IPS-20b (cell line): ENCODE data around the gene FAAH.

Source experiments
- H3K27ac ChIP-seq: one replicate; pipeline ENCODE4 v1.5.1; 2013; ENCODE audit warnings: low read length
- H3K27me3 ChIP-seq: 2 replicates; pipeline ENCODE4 v1.6.1; 2013; ENCODE audit warnings: mild to moderate bottlenecking, low read length, inconsistent platforms; ENCODE audit not compliant: insufficient read depth
- H3K36me3 ChIP-seq: 2 replicates; pipeline ENCODE4 v1.6.1; 2013; ENCODE audit warnings: low read depth, mild to moderate bottlenecking, inconsistent platforms, low read length, moderate library complexity; ENCODE audit not compliant: insufficient read depth
- H3K4me1 ChIP-seq: 2 replicates; pipeline ENCODE4 v1.6.1; 2013; ENCODE audit warnings: mild to moderate bottlenecking, control low read depth, inconsistent platforms, low read length, moderate library complexity; ENCODE audit not compliant: insufficient read depth
- H3K4me3 ChIP-seq: 2 replicates; pipeline ENCODE4 v1.5.1; 2013; ENCODE audit warnings: mild to moderate bottlenecking, low read length, inconsistent platforms
- H3K9ac ChIP-seq: 2 replicates; pipeline ENCODE4 v1.6.1; 2013; ENCODE audit warnings: low read depth, mild to moderate bottlenecking, inconsistent platforms, low read length, moderate library complexity
- H3K9me3 ChIP-seq: 2 replicates; pipeline ENCODE4 v1.6.1; 2013; ENCODE audit warnings: mild to moderate bottlenecking, low read depth, low read length, inconsistent platforms; ENCODE audit not compliant: insufficient read depth

FAAH gene

GRCh38 chr1:46445773-46446256 lies 51.7 kb downstream of the FAAH start:
- Histone ChIP-seq H3K9ac (no peak overlapping the region), H3K4me3 (no peak overlapping the region), H3K36me3 (no peaks in the 10 kb centered on the region), H3K27ac (no peak overlapping the region), H3K9me3 (no peaks in the 10 kb centered on the region), H3K27me3 (peaks cover 72% of the 10 kb centered on the region), H3K4me1 (peaks cover 8% of the 10 kb centered on the region)

GRCh38 chr1:46446646-46447498 lies 52.8 kb downstream of the FAAH start:
- Histone ChIP-seq H3K27me3 (peaks cover 83% of the 10 kb centered on the region), H3K9me3 (no peaks in the 10 kb centered on the region), H3K27ac (no peak overlapping the region), H3K9ac (no peak overlapping the region), H3K4me1 (peaks cover 8% of the 10 kb centered on the region), H3K36me3 (no peaks in the 10 kb centered on the region), H3K4me3 (no peak overlapping the region)

DNA sequence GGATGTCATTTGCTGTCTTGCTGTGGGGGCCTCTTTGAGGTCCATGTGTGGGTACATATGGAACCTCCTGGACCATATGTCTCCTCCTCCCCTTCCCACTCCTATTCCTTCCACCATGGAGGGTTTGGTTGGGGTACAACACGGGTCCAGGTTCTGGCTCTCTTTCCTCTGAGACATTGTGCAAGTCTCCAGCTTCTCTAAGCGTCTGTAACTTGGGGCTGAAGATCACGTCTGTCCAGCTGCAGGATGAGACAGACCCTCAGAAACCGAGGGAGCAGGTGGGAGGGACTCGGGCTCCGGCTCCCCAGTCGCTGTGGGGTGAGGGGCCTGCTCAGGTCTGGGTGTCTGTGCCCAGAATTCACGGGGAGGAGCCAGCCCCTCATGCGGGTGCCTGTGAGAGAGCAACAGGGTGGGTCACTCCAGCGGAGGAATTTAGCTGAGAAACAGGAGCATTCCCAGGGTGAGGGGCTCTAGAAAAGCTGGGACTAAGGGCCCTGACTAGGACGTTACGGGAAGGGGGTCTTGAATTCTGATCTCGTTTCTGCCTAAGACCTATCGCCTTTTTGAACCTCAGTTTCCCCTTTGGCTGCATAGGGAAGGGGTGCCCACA lies 53.5 kb downstream of the FAAH start:
- peaks cover 90% of the 10 kb centered on the region for H3K27me3 ChIP-seq
- H3K4me1 ChIP-seq = peaks cover 9% of the 10 kb centered on the region
- peak overlapping the region; percentile 75; the same call in 1 of the 2 replicates for H3K4me3 ChIP-seq
- H3K9me3 ChIP-seq = no peaks in the 10 kb centered on the region
- no peaks in the 10 kb centered on the region for H3K36me3 ChIP-seq
- H3K9ac ChIP-seq = no peak overlapping the region
- no peak overlapping the region for H3K27ac ChIP-seq

- Histone ChIP-seq H3K4me3 (peak overlapping the region; percentile 75), H3K9ac (peak overlapping the region; percentile 20; the same call in 1 of the 2 replicates), H3K27ac (no peak overlapping the region), H3K9me3 (no peaks in the 10 kb centered on the region), H3K27me3 (peaks cover 97% of the 10 kb centered on the region), H3K4me1 (peaks cover 11% of the 10 kb centered on the region), H3K36me3 (no peaks in the 10 kb centered on the region)
These were observed 54.2 kb downstream of the FAAH start for GRCh38 chr1:46448109-46448911.

DNA sequence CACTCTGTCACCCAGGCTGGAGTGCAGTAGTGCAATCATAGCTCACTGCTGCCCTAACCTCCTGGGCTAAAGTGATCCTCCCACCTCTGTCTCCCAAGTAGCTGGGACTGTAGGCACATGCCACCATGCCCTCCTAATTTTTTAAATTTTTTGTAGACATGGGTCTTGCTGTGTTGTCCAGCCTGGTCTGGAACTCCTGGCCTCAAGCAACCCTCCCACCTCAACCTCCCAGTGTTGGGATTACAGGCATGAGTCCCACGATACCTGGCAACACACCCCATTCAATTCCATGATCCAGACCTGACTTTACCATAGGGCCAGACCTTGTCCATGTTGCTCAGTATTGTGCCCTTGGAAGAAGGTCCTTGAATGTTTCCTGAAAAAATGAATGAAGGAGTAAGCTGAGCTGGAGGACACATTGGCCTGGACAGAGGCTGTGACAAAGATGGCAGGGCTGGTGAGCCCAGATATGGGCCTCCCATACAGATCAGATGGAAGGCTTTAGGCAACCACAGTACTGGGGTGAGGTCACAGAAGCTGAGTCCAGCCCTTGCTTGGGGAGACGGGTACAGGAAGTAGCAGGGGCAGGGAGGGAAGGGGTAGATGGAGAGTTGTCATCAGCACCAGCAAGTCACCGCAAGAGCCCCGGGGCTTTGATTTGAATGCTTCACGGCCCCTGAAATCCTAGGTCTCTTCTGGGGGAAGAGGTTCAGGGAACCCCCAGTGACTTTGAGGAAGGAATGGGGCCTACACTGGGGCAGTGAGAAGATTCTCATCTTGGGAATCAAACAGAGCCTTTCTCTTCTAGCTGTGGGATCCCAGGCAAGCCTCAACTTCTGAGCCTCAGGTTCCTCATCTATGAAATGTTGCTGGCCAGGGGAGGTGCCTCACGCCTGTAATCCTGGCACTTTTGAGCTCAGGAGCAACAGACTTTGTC lies 55.4 kb downstream of the FAAH start:
- peak overlapping the region; percentile 75; the same call in 1 of the 2 replicates for H3K4me3 ChIP-seq
- no peak overlapping the region for H3K9ac ChIP-seq
- no peak overlapping the region for H3K27ac ChIP-seq
- peaks cover 100% of the 10 kb centered on the region for H3K27me3 ChIP-seq
- H3K4me1 ChIP-seq = peaks cover 15% of the 10 kb centered on the region
- H3K36me3 ChIP-seq = no peaks in the 10 kb centered on the region
- no peaks in the 10 kb centered on the region for H3K9me3 ChIP-seq

GRCh38 chr1:46450160-46450517 lies 56.0 kb downstream of the FAAH start:
- Histone ChIP-seq H3K27me3 (peaks cover 100% of the 10 kb centered on the region), H3K9ac (no peak overlapping the region), H3K27ac (no peak overlapping the region), H3K9me3 (no peaks in the 10 kb centered on the region), H3K36me3 (no peaks in the 10 kb centered on the region), H3K4me3 (no peak overlapping the region), H3K4me1 (peaks cover 15% of the 10 kb centered on the region)

DNA sequence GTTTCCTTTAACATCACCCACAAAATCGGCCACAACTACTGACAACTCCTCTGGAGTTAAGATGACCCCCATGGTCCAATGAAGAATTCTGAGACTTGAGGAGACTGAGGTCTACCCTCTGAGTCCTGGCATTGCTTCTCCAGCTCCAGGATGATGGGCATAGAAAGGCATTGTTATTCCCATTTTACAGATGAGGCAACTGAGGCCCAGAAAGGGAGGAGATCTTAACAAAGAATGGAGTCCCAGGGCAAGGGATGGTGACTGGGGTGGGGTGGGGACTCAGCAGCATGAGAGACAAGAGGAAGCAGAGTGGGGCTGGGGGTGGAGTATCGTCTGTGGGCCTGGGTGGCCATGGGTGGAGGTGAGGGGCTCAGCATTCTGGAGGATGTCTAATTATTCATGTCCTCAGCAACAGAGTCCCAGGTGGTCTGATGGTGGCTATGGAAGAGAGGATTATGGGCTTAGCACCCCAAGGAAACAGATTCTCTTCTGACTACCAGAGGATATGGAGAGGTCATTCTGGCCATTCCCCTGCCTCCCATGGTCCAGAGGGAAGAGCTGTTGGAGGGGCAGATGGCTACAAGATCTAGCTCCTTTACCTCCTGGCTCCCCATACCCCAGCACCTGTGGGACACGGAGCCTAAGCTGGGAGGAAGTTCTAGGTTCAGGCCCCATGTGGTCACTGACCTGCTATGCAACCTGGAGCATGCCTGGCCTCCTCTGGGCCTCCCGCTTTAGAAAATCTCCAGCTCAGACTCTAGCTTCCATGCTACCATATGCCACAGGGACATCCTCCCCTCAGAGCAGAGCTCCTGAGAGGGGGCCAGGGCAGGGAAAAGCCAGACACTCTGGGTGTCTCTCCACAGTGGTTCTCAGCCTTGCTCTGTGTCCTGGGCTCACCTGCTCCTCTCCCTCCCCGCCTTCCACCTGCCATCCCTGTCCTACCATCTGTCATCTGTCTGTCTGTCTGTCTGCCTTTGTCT lies 58.1 kb downstream of the FAAH start:
- Histone ChIP-seq H3K4me1 (peaks cover 12% of the 10 kb centered on the region), H3K9ac (no peak overlapping the region), H3K36me3 (no peaks in the 10 kb centered on the region), H3K9me3 (no peaks in the 10 kb centered on the region), H3K27me3 (peaks cover 93% of the 10 kb centered on the region), H3K4me3 (no peak overlapping the region), H3K27ac (no peak overlapping the region)

DNA sequence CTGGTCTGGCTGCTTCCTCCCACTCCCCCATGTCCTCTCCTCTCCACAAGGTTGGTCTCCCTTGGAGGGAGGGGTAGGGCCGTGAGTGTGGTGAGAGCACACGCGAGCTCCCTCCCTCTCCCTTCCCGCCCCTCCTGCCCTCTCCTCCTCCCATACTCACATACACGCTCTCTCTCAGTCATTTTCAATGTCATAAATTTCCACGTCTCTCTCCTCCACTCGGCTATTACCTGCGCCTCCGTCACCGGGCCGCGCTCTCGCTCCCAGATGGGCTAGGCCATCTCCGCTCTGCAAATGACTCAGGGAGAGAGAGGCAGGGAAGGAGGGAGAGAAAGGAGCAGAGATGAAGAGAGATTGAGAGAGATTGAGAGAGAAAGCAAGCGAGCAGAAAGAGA lies 58.8 kb downstream of the FAAH start:
- 0 out of 2 replicates have a peak overlapping the region, but pooled peaks have one; percentile 26 for H3K4me3 ChIP-seq
- no peak overlapping the region for H3K27ac ChIP-seq
- no peaks in the 10 kb centered on the region for H3K9me3 ChIP-seq
- no peaks in the 10 kb centered on the region for H3K36me3 ChIP-seq
- H3K4me1 ChIP-seq = peaks cover 7% of the 10 kb centered on the region; the same call in 1 of the 2 replicates
- peaks cover 93% of the 10 kb centered on the region for H3K27me3 ChIP-seq
- no peak overlapping the region for H3K9ac ChIP-seq

DNA sequence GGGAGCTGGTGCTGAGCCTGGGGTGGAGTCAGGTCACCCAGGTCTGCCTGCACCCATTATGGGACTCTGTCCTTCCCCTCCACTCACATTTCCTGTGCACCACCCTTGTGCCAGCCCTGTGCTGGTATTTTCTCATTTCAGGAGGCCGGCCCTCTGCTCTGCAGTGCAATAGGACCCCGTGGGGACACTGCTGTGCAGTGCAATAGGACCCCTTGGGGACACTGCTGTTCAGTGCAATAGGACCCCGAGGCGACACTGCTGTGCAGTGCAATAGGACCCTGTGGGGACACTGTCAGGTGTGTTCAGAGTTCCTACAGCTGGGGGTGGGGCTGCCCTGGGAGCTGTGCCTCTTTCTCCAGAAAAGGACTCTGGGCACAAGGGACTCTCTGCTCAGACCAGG lies 59.3 kb downstream of the FAAH start:
- no peak overlapping the region for H3K4me3 ChIP-seq
- H3K27me3 ChIP-seq = peaks cover 93% of the 10 kb centered on the region
- H3K9ac ChIP-seq = no peak overlapping the region
- no peak overlapping the region for H3K27ac ChIP-seq
- peaks cover 7% of the 10 kb centered on the region; the same call in 1 of the 2 replicates for H3K4me1 ChIP-seq
- no peaks in the 10 kb centered on the region for H3K9me3 ChIP-seq
- H3K36me3 ChIP-seq = no peaks in the 10 kb centered on the region

GRCh38 chr1:46455951-46456350 lies 61.8 kb downstream of the FAAH start:
- Histone ChIP-seq H3K9me3 (no peaks in the 10 kb centered on the region), H3K4me1 (peaks cover 7% of the 10 kb centered on the region; the same call in 1 of the 2 replicates), H3K27ac (no peak overlapping the region), H3K9ac (no peak overlapping the region), H3K4me3 (no peak overlapping the region), H3K36me3 (no peaks in the 10 kb centered on the region), H3K27me3 (peaks cover 93% of the 10 kb centered on the region)
